ENCODE measurements around the gene HSF4. TPM values are rescaled to one million over a fixed set of nuclear protein-coding genes. Genes with fewer than 3 reads are reported as not detected.

The HSF4 gene
- total RNA-seq, 1 experiment from 2014 or later, result 2.2 TPM

DNA sequence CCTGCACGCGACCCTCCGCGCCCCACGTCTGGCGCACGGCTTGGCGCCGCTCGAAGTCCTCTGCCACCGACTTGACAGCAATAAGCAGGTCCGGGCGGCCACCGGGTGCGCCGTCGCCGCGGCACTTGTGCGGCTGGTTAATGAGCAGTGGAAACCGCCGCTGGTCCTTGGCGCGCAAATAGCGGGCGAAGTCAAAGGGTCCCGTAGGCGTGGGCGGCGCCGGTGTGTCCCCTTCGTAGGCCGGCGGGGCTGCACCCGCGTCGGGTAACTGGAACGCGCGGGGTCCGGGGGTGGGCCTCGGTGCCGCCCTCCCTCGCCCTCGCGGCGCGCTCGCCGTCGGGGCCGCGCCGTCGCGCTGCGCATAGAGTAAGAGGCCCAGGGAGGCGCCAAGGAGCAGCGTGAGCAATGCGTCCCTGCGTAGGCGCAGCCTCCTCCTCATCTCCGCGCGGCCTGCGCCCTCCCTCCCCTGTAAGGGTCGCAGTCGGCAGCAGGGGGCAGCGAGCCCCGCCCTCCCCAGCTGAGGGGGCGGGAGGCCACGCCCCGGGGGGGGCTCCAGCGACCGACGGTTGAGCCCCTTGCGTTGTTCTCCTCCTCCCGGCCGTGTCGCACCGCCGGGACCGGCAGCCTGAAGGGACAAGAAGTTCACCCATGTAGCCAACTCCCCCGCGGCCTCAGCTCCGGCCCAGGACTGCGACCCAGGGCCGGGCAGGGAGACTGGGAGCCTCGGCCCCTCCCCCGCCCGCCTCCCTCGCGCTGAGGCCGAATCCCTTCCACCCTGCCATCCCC is 14.3 kb upstream of the HSF4 start (continued):
- TF ChIP-seq, protein P1, sequence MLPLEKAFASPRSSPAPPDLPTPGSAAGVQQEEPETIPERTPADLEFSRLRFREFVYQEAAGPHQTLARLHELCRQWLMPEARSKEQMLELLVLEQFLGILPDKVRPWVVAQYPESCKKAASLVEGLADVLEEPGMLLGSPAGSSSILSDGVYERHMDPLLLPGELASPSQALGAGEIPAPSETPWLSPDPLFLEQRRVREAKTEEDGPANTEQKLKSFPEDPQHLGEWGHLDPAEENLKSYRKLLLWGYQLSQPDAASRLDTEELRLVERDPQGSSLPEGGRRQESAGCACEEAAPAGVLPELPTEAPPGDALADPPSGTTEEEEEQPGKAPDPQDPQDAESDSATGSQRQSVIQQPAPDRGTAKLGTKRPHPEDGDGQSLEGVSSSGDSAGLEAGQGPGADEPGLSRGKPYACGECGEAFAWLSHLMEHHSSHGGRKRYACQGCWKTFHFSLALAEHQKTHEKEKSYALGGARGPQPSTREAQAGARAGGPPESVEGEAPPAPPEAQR (CRISPR knock-in tag; IDR thresholded peaks at IDR 0.05), result no peak
- TF ChIP-seq, protein P2, sequence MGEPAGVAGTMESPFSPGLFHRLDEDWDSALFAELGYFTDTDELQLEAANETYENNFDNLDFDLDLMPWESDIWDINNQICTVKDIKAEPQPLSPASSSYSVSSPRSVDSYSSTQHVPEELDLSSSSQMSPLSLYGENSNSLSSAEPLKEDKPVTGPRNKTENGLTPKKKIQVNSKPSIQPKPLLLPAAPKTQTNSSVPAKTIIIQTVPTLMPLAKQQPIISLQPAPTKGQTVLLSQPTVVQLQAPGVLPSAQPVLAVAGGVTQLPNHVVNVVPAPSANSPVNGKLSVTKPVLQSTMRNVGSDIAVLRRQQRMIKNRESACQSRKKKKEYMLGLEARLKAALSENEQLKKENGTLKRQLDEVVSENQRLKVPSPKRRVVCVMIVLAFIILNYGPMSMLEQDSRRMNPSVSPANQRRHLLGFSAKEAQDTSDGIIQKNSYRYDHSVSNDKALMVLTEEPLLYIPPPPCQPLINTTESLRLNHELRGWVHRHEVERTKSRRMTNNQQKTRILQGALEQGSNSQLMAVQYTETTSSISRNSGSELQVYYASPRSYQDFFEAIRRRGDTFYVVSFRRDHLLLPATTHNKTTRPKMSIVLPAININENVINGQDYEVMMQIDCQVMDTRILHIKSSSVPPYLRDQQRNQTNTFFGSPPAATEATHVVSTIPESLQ (CRISPR knock-in tag; IDR thresholded peaks at IDR 0.05), result no peak
- TF ChIP-seq NR1H2 (CRISPR knock-in tag; IDR thresholded peaks at IDR 0.05) (no peak), ZNF121 (CRISPR knock-in tag; IDR thresholded peaks at IDR 0.05) (no peak), CREB1 (CRISPR knock-in tag; IDR thresholded peaks at IDR 0.05) (peak; percentile 80; the same call in 1 of the 2 replicates), EMX1 (CRISPR knock-in tag; IDR thresholded peaks at IDR 0.05) (peak; percentile 18; the same call in 1 of the 2 replicates), NFATC4 (CRISPR knock-in tag; IDR thresholded peaks at IDR 0.05) (no peak), NR3C1 (CRISPR knock-in tag; conservative IDR thresholded peaks at IDR 0.05; ENCODE audit: low read depth) (no peak), FOXP1 (CRISPR knock-in tag; IDR thresholded peaks at IDR 0.05; ENCODE audit: borderline replicate concordance) (peak; percentile 92), CREM (CRISPR knock-in tag; IDR thresholded peaks at IDR 0.05) (peak; percentile 12; the same call in 1 of the 2 replicates), ATF1 (CRISPR knock-in tag; IDR thresholded peaks at IDR 0.05) (no peak), HMGA2 (CRISPR knock-in tag; IDR thresholded peaks at IDR 0.05) (no peak), NFYB (CRISPR knock-in tag; conservative IDR thresholded peaks at IDR 0.05; ENCODE audit: low read depth) (no peak)
- TF ChIP-seq, protein P3, sequence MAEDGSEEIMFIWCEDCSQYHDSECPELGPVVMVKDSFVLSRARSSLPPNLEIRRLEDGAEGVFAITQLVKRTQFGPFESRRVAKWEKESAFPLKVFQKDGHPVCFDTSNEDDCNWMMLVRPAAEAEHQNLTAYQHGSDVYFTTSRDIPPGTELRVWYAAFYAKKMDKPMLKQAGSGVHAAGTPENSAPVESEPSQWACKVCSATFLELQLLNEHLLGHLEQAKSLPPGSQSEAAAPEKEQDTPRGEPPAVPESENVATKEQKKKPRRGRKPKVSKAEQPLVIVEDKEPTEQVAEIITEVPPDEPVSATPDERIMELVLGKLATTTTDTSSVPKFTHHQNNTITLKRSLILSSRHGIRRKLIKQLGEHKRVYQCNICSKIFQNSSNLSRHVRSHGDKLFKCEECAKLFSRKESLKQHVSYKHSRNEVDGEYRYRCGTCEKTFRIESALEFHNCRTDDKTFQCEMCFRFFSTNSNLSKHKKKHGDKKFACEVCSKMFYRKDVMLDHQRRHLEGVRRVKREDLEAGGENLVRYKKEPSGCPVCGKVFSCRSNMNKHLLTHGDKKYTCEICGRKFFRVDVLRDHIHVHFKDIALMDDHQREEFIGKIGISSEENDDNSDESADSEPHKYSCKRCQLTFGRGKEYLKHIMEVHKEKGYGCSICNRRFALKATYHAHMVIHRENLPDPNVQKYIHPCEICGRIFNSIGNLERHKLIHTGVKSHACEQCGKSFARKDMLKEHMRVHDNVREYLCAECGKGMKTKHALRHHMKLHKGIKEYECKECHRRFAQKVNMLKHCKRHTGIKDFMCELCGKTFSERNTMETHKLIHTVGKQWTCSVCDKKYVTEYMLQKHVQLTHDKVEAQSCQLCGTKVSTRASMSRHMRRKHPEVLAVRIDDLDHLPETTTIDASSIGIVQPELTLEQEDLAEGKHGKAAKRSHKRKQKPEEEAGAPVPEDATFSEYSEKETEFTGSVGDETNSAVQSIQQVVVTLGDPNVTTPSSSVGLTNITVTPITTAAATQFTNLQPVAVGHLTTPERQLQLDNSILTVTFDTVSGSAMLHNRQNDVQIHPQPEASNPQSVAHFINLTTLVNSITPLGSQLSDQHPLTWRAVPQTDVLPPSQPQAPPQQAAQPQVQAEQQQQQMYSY (CRISPR knock-in tag; IDR thresholded peaks at IDR 0.05), result peak; percentile 38; the same call in 1 of the 2 replicates
- TF ChIP-seq, protein P4, sequence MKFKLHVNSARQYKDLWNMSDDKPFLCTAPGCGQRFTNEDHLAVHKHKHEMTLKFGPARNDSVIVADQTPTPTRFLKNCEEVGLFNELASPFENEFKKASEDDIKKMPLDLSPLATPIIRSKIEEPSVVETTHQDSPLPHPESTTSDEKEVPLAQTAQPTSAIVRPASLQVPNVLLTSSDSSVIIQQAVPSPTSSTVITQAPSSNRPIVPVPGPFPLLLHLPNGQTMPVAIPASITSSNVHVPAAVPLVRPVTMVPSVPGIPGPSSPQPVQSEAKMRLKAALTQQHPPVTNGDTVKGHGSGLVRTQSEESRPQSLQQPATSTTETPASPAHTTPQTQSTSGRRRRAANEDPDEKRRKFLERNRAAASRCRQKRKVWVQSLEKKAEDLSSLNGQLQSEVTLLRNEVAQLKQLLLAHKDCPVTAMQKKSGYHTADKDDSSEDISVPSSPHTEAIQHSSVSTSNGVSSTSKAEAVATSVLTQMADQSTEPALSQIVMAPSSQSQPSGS (CRISPR knock-in tag; IDR thresholded peaks at IDR 0.05; ENCODE audit: borderline replicate concordance, low read depth), result no peak
- TF ChIP-seq, protein P5, sequence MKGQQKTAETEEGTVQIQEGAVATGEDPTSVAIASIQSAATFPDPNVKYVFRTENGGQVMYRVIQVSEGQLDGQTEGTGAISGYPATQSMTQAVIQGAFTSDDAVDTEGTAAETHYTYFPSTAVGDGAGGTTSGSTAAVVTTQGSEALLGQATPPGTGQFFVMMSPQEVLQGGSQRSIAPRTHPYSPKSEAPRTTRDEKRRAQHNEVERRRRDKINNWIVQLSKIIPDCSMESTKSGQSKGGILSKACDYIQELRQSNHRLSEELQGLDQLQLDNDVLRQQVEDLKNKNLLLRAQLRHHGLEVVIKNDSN (CRISPR knock-in tag; IDR thresholded peaks at IDR 0.05), result no peak
- TF ChIP-seq, protein P6, sequence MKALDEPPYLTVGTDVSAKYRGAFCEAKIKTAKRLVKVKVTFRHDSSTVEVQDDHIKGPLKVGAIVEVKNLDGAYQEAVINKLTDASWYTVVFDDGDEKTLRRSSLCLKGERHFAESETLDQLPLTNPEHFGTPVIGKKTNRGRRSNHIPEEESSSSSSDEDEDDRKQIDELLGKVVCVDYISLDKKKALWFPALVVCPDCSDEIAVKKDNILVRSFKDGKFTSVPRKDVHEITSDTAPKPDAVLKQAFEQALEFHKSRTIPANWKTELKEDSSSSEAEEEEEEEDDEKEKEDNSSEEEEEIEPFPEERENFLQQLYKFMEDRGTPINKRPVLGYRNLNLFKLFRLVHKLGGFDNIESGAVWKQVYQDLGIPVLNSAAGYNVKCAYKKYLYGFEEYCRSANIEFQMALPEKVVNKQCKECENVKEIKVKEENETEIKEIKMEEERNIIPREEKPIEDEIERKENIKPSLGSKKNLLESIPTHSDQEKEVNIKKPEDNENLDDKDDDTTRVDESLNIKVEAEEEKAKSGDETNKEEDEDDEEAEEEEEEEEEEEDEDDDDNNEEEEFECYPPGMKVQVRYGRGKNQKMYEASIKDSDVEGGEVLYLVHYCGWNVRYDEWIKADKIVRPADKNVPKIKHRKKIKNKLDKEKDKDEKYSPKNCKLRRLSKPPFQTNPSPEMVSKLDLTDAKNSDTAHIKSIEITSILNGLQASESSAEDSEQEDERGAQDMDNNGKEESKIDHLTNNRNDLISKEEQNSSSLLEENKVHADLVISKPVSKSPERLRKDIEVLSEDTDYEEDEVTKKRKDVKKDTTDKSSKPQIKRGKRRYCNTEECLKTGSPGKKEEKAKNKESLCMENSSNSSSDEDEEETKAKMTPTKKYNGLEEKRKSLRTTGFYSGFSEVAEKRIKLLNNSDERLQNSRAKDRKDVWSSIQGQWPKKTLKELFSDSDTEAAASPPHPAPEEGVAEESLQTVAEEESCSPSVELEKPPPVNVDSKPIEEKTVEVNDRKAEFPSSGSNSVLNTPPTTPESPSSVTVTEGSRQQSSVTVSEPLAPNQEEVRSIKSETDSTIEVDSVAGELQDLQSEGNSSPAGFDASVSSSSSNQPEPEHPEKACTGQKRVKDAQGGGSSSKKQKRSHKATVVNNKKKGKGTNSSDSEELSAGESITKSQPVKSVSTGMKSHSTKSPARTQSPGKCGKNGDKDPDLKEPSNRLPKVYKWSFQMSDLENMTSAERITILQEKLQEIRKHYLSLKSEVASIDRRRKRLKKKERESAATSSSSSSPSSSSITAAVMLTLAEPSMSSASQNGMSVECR (CRISPR knock-in tag; IDR thresholded peaks at IDR 0.05; ENCODE audit: borderline replicate concordance), result peak; percentile 28; the same call in 1 of the 2 replicates
- TF ChIP-seq, protein P7, sequence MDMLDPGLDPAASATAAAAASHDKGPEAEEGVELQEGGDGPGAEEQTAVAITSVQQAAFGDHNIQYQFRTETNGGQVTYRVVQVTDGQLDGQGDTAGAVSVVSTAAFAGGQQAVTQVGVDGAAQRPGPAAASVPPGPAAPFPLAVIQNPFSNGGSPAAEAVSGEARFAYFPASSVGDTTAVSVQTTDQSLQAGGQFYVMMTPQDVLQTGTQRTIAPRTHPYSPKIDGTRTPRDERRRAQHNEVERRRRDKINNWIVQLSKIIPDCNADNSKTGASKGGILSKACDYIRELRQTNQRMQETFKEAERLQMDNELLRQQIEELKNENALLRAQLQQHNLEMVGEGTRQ (CRISPR knock-in tag; IDR thresholded peaks at IDR 0.05), result no peak
- TF ChIP-seq, protein P8, sequence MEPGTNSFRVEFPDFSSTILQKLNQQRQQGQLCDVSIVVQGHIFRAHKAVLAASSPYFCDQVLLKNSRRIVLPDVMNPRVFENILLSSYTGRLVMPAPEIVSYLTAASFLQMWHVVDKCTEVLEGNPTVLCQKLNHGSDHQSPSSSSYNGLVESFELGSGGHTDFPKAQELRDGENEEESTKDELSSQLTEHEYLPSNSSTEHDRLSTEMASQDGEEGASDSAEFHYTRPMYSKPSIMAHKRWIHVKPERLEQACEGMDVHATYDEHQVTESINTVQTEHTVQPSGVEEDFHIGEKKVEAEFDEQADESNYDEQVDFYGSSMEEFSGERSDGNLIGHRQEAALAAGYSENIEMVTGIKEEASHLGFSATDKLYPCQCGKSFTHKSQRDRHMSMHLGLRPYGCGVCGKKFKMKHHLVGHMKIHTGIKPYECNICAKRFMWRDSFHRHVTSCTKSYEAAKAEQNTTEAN (CRISPR knock-in tag; IDR thresholded peaks at IDR 0.05), result peak; percentile 71; the same call in 1 of the 2 replicates
- TF ChIP-seq, protein P9, sequence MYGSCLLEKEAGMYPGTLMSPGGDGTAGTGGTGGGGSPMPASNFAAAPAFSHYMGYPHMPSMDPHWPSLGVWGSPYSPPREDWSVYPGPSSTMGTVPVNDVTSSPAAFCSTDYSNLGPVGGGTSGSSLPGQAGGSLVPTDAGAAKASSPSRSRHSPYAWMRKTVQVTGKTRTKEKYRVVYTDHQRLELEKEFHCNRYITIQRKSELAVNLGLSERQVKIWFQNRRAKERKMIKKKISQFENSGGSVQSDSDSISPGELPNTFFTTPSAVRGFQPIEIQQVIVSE (CRISPR knock-in tag; IDR thresholded peaks at IDR 0.05; ENCODE audit: borderline replicate concordance), result no peak
